HFFc6 (cell line): ENCODE measurements around the gene SPDYC. TPM values are rescaled to one million over a fixed set of nuclear protein-coding genes. Genes with fewer than 3 reads are reported as not detected.
A peak's percentile ranks its signal among the peaks of the same experiment; 100 is the strongest.

Source experiments
- DNase-seq: peaks from one replicate; pipeline ENCODE4 v3.0.0-alpha.2; 2018
- H3K27ac Mint-ChIP-seq: 2 replicates; pipeline ENCODE4 v1.8.0; 2020; ENCODE audit warnings: mild to moderate bottlenecking, mixed read lengths
- H3K27me3 Mint-ChIP-seq: 2 replicates; pipeline ENCODE4 v1.8.0; 2021; ENCODE audit warnings: mild to moderate bottlenecking, moderate library complexity, mixed read lengths; ENCODE audit not compliant: insufficient read depth
- H3K36me3 Mint-ChIP-seq: 2 replicates; pipeline ENCODE4 v1.8.0; 2021; ENCODE audit warnings: low read depth, mixed read lengths
- H3K4me1 Mint-ChIP-seq: 2 replicates; pipeline ENCODE4 v1.8.0; 2020; ENCODE audit warnings: low read depth, mixed read lengths
- H3K4me3 Mint-ChIP-seq: 2 replicates; pipeline ENCODE4 v1.8.0; 2020; ENCODE audit warnings: mild to moderate bottlenecking, moderate library complexity, mixed read lengths
- H3K9me3 Mint-ChIP-seq: 2 replicates; pipeline ENCODE4 v1.8.0; 2020; ENCODE audit warnings: mild to moderate bottlenecking, mixed read lengths
- CTCF ChIP-seq: fragments of 200-600 bp; sonication (generic); IDR thresholded peaks from 2 replicates; pipeline ENCODE4 v1.5.0; 2021; ENCODE audit warnings: antibody characterized with exemption, mild to moderate bottlenecking
- microRNA-seq: library from miRNA; unstranded; fragments of <30 nt; microRNA quantifications from one replicate; pipeline ENCODE4, GENCODE V29; 2019
- total RNA-seq, 6 experiments: library from RNA; stranded (reverse); fragmentation: NEBNext Ultra II Directional; extraction: Animal tissue kit (Norgen Biotek cat#: 25700); gene quantifications; 2 replicates in 1 of 6; 3 replicates in 5 of 6; pipeline ENCODE4 v1.2.3, GENCODE V29; 2021

The SPDYC gene
- total RNA-seq, 6 experiments from 2014 or later = not detected

- peaks cover 21% of the 10 kb centered on the region for H3K4me1 Mint-ChIP-seq
- TF ChIP-seq CTCF = no peak
- peaks cover 5% of the 10 kb centered on the region for H3K36me3 Mint-ChIP-seq
- DNase-seq = no peak
- peaks cover 6% of the 10 kb centered on the region for H3K27me3 Mint-ChIP-seq
- no peak overlapping the region for H3K27ac Mint-ChIP-seq
- no peaks in the 10 kb centered on the region for H3K9me3 Mint-ChIP-seq
- H3K4me3 Mint-ChIP-seq = no peak overlapping the region
Observed at GRCh38 chr11:65218446-65218845, 48.4 kb downstream of the SPDYC start.

GRCh38 chr11:65219930-65220213, 49.8 kb downstream of the SPDYC start:
- Mint-ChIP-seq H3K27me3 (peaks cover 3% of the 10 kb centered on the region), H3K4me1 (peaks cover 24% of the 10 kb centered on the region), H3K4me3 (no peak overlapping the region; the same call in 1 of the 2 replicates), H3K36me3 (peaks cover 5% of the 10 kb centered on the region), H3K27ac (peak overlapping the region; percentile 57), H3K9me3 (no peaks in the 10 kb centered on the region)
- DNase-seq = peak; percentile 57
- no peak for TF ChIP-seq CTCF

GRCh38 chr11:65221026-65221425, 51.0 kb downstream of the SPDYC start:
- no peak for TF ChIP-seq CTCF
- DNase-seq = no peak
- no peak overlapping the region for H3K4me3 Mint-ChIP-seq
- H3K27ac Mint-ChIP-seq = no peak overlapping the region
- peaks cover 36% of the 10 kb centered on the region for H3K4me1 Mint-ChIP-seq
- no peaks in the 10 kb centered on the region; the same call in none of the 2 replicates for H3K27me3 Mint-ChIP-seq
- no peaks in the 10 kb centered on the region for H3K36me3 Mint-ChIP-seq
- H3K9me3 Mint-ChIP-seq = no peaks in the 10 kb centered on the region

Small RNA genes within 50 kb of the gene (microRNA-seq; reads per million reads assigned to microRNA genes)
- gene MIR6751 = not detected

Other genes with a start within 250 kb of the SPDYC start
- 10 to 100 TPM; 16.2 to 28.1 (median 19.6) TPM for gene PPP2R5B, start 245.5 kb upstream of the SPDYC start, total RNA-seq
- not detected for gene GPHA2, start 234.3 kb upstream of the SPDYC start, total RNA-seq
- gene MAJIN, start 198.1 kb upstream of the SPDYC start, total RNA-seq = not detected
- under 1 TPM; 0.22 to 0.45 (median 0.36) TPM for gene BATF2, start 173.3 kb upstream of the SPDYC start, total RNA-seq
- gene ARL2, start 156.1 kb upstream of the SPDYC start, total RNA-seq = 10 to 100 TPM; 76.9 to 92.1 (median 87.2) TPM
- gene SNX15, start 142.8 kb upstream of the SPDYC start, total RNA-seq = 10 to 100 TPM; 18.7 to 26.6 (median 25.0) TPM
- gene SAC3D1, start 129.0 kb upstream of the SPDYC start, total RNA-seq = 10 to 100 TPM; 15.3 to 21.5 (median 18.0) TPM
- gene NAALADL1, start 111.7 kb upstream of the SPDYC start, total RNA-seq = not detected
- 10 to 100 TPM; 14.3 to 28.3 (median 26.6) TPM for gene CDCA5, start 86.2 kb upstream of the SPDYC start, total RNA-seq
- gene ZFPL1, start 86.0 kb upstream of the SPDYC start, total RNA-seq = 10 to 100 TPM; 41.0 to 56.6 (median 53.6) TPM
- gene VPS51, start 74.0 kb upstream of the SPDYC start, total RNA-seq = 10 to 100 TPM; 61.2 to 90.1 (median 79.4) TPM
- gene TM7SF2, start 58.4 kb upstream of the SPDYC start, total RNA-seq = 1 to 10 TPM; 3.8 to 6.4 (median 4.9) TPM
- gene ZNHIT2, start 52.5 kb upstream of the SPDYC start, total RNA-seq = 10 to 100 TPM in 4 of 6 experiments, 1 to 10 TPM in 2; 9.3 to 13.6 (median 11.1) TPM
- 100 to 1,000 TPM; 631 to 750 (median 715) TPM for gene FAU, start 48.1 kb upstream of the SPDYC start, total RNA-seq
- gene MRPL49, start 47.9 kb upstream of the SPDYC start, total RNA-seq = 10 to 100 TPM; 53.2 to 59.7 (median 56.9) TPM
- gene SYVN1, start 35.7 kb upstream of the SPDYC start, total RNA-seq = 10 to 100 TPM; 39.9 to 46.9 (median 42.9) TPM
- 100 to 1,000 TPM; 203 to 271 (median 231) TPM for gene CAPN1, start 11.7 kb downstream of the SPDYC start, total RNA-seq
- 10 to 100 TPM in 5 of 6 experiments, 1 to 10 TPM in 1; 8.6 to 18.3 (median 15.3) TPM for gene POLA2, start 91.7 kb downstream of the SPDYC start, total RNA-seq
- 10 to 100 TPM; 19.0 to 35.3 (median 22.6) TPM for gene CDC42EP2, start 144.6 kb downstream of the SPDYC start, total RNA-seq
- 10 to 100 TPM; 55.4 to 64.3 (median 61.7) TPM for gene DPF2, start 163.6 kb downstream of the SPDYC start, total RNA-seq
- under 1 TPM in 2 of 6 experiments, not detected in 4; 0.12 to 0.13 TPM for gene TIGD3, start 184.5 kb downstream of the SPDYC start, total RNA-seq
- 1 to 10 TPM; 4.9 to 8.9 (median 5.8) TPM for gene SLC25A45, start 212.4 kb downstream of the SPDYC start, total RNA-seq
- gene FRMD8, start 216.4 kb downstream of the SPDYC start, total RNA-seq = 10 to 100 TPM; 22.4 to 28.5 (median 27.1) TPM